GM19193 (cell line): ENCODE data around the gene CACNA2D2.

ENCODE experiments used
- POLR2A ChIP-seq: IDR thresholded peaks from 4 replicates; pipeline ENCODE4 v1.6.1; 2011; ENCODE audit not compliant: insufficient read depth, insufficient read length; ENCODE audit errors: extremely low read depth

Gene CACNA2D2

DNA sequence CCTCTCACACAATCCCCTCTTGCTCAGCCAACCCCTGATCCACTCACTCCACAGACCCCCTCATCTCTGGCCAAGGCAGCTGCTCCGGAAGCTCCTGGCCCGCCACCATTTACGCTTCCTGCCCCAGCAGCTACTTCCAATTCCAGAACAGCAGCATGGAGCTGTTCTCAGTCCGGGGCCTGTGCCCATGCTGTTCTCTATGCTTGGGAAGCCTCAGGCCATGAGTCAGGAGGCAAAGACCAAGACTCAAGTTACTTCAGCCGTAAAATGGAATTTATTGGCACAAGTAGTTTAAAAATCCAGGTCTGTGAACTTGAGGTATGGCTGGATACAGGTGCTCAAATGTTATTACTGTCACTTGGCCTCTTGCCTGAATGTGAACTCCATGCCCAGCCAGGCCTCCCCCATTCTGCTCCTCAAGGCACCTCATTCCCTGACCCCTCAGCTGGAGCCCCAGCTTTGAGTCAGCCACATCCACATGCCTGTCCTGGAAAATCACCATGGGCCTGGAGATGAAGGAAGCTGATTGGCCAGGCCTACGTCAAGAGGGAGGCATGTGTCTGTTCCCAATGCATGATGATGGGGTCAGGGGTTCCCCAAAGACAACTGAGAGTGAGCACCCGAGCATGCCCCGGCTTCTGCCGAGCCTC is 31.4 kb upstream of the CACNA2D2 start:
- no peak for TF ChIP-seq POLR2A

DNA sequence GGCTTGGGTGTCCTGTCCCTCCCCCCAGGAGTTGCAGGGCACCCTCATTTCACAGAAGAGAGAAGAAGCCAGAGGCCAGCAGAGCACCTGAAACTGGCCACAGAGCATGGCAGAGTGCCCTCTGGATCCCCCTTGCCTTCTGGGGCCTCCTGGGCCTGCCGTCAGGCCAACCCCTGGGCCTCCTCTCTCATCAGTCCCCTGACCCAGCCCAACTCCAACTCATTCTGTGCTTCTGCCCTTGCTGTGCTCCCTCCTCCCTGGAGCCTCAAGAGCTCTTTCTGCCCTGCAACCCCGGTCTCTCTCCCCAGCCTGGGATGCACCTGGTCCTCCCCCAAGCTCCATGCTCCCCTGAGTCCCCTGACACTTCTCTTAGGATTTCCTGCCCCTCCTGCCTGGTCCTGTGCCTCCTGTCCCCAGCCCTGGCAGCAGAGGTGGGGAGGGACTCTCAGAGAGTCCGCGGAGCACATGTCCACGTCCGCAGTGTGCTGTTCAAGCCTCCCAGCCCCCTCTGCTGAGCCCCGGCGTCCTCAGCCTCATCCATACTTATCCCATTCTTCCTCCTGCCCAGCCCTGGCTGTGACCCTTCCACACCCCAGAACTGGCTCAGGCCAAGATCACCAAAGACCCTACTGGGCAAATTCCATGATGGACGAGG is 30.5 kb upstream of the CACNA2D2 start:
- no peak for TF ChIP-seq POLR2A

DNA sequence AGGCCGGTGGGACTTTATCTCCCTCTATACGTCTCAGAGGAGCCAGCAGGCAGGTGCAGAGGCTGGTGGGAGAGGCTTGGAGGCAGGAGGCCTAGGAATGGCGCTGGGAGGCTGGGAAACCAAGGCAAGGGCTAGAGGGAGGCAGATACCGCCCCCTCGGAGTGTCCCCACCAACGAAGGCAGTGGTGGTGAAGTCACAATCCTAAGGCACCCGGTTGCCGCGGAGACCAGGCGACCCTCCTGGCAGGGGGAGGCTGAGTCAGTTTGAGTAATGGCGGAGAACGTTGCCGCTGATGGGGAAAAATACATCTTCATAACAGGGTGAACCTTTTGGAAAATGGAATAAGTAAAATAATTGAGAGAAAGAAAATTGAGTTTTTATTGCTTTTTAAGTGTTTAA is 29.9 kb upstream of the CACNA2D2 start:
- TF ChIP-seq POLR2A = no peak

DNA sequence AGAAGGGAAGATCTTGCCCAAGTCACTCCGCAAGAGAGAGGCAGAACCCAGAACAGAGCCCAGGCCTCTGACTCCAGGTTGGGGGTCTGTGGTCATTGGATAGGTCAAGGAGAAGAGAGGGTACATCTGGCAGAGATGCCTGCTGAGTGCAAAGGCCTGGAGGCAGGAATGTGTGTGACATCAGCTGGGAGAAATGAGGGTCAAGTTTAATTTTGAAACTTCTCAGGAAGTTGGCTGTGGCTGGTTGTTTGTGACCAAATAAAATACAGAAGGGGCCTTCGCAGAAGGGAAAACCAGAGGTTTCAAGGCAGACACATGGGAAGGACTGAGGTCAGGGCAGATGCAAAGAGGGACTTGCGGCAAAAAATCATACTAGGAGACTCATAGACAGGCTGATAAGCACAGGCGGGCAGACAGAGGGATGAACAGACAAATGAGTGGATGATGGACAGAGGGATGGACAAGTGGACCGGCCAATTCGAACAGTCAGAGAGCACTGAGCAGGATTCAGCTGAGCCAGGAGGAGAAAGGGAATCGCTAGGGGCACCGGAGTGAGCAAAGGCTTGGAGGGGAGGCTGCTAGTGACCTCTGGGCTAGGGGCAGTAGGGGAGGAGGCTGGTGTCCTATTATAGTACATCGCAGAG is 28.8 kb upstream of the CACNA2D2 start:
- TF ChIP-seq POLR2A = no peak

DNA sequence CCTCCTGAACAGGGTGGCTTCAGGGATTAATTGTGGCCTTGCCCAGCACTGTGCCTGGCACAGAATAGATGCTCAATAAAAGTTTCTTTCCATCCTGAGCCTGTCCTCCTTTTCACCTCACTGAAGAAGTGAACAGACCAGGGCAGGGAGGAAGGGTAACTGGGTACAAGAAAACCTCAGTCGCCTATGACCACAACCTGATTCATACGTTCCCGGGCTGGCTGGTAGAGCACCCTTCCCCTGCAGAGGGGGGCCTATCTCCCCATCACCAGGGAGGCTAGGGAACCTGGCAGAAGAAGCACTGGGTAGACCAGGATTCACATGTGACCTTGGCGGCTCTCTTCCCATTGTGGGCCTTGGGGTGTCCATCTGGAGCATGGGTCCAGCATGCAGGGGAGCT is 27.8 kb upstream of the CACNA2D2 start:
- no peak for TF ChIP-seq POLR2A

DNA sequence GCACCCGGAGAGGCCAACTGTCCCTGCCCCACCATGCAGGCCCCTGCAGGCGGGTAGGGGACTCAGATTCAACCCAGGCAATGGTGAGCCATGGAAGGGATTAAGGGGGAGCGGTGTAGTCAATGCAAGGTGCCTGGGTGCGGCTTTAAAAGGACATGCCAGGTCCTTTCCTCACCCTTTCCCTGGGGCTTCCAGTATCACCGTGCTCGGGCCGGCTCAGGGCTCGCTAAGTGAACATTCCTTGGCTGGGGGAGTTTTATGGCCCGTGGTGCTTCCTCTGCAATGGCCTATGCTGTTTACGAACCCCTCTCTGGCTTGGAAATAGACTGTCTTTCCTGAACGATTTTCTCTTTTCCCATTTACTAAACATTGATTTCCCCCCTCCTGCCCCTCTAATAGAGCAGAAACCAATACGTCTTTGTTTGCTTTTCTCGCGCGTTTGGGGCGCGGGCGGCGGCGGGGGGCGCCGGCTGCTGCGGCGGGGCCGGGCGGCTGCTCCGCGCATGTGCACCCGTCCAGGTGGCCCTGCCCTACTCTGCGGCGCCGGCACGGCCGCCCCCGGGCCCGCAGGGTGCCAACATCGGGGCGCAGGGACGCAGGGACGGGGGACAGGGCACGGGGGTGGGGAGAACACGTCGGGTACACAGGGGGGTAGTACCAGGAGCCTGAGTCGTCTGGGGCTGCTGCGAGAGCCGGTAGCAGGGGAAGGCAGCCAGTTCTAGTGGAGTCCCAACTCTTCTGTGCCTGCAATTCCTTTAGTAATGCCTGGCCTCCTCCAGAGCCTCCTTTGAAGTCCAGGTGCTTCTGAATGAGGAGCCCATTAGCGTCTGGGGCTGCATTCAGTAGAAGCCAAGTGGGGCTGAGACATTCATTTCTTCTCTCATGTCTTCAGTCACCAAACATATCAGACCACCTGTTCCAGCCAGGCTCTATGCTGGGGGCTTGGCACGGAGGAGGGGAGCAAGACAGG is 26.9 kb upstream of the CACNA2D2 start:
- no peak for TF ChIP-seq POLR2A

DNA sequence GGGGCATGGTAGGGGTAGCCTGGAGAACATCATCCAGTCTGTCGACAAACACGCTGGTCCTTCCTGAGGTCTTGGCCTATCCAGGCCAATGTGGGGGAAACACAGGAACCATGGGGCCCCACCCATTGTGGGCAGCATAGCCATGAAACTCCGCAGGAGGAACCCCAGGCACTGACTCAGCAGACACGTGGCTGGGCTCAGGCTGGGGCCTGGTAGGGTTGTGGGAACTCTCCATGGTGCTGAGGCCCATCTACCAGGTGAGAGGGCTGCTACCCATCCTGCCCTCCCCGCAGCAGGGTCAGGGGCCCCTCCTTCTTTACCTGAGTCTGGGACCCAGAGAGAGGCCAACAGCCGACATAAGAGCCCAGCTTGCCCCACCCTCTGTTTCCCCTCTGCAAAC is 22.6 kb upstream of the CACNA2D2 start:
- no peak for TF ChIP-seq POLR2A

DNA sequence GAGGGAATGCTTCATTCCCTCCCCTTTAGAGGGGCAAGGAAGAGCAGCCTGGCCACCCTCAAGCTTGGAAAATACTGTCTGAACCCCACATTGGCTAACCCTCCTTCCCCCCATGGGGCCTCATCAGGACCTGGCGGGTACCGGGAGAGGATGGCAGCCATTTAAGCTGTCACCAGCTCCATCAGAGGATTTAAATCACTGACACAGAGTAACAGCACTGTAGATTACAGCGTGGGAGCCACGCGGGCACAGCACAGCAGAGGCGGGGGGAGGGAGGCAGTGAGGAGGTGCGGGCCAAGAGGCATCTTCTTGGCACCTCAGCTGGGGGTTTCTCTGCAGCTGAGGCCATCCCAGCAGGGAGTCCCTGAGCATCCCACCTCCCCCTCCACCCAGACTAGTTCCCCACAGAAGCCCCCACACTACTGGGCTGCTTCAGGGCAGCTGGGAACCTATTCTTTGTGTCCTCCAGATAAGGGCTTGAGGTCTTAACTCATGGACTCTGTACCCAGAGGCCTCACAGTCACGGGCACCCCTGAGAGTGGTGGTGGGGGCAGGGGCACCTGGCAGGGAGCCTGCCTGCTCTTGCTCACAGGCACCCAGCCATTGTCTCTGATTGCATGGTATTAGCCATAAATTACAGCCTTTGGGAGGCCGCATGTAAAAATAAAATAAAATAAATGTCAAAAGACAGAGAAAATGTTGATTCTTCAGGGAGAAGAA is 21.9 kb upstream of the CACNA2D2 start:
- no peak for TF ChIP-seq POLR2A

DNA sequence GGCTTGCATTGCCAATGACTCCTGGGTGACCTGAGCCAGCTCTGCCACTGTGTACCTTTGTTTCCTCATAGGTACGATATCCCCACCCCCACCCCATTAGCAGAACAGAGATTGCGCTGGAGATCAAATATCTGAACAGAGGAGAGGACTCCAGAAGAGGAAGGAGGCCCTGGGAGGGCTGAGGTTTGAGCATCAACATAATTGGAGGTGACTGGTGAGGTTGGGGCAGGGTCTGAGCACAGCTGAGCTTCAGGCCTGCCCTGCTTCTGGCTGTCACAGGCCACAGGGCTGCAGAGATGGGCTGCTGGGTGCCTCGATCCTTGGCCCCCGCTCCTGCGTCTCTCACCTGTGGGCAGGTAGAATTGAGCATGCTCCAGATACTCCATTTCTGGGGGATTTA is 21.3 kb upstream of the CACNA2D2 start:
- no peak for TF ChIP-seq POLR2A

DNA sequence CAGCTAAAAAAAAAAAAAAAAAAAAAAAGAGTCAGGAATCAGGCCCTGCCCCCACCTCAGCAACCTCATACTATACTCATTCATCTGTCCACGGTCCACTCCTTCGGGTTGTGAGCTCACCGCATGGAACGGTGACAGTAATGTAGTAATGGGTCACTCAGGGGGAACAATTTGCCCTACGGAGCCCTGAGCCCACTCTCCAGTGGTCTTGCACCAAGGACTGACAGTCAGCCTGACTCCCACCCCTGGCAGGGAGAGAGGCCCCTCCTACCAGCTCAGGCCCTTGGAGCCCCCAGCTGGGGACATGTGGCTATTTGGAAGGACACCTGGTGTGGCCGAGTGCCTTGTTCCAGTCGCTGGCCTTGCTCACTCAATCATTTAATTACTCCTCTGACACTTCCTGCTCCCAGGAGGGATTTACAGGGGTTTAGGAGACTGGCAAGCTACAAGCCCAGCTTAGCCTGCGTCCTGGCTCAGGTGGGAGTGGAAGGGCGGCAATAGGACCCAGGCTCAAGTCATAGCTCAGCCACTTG is 19.9 kb upstream of the CACNA2D2 start:
- TF ChIP-seq POLR2A = no peak

DNA sequence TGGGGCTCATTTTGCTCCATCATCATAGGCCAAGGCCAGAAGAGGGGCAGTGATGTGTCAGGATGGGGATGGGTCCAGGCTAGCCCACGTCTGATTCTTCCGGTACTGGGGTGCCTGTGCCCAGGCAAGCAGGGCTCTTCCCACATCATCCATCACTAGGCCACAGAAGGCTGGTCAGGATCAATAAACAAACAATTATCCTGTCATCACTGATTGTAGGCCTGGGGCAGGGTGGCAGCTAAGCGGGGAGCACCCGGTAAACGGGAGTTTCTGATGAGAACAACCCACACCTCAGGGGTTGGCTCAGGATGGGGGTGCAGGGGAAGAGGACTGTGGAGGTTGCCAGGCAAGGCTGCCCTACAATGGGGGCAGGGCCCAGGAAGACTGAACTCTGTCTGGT is 18.1 kb upstream of the CACNA2D2 start:
- TF ChIP-seq POLR2A = no peak

DNA sequence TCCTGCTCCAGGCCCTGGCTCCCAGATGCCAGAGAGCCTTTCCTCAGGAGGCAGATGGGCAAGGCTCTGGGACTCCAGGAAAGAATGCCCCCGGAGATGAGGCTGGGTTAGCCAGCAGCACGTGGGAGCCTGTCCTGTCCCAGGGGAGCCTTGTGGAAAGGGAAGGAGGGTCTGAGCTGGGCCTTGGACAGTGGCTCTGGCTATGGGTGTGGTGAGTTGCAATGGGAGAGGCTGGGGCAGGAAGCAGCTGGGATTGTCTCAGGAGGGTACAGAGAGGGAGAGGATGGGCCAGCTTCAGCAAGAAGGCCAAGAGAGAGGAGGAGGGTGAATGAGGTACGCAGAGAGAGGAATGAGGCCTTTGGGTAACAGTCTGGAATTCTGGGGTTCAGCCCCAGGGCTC is 17.4 kb upstream of the CACNA2D2 start:
- no peak for TF ChIP-seq POLR2A

DNA sequence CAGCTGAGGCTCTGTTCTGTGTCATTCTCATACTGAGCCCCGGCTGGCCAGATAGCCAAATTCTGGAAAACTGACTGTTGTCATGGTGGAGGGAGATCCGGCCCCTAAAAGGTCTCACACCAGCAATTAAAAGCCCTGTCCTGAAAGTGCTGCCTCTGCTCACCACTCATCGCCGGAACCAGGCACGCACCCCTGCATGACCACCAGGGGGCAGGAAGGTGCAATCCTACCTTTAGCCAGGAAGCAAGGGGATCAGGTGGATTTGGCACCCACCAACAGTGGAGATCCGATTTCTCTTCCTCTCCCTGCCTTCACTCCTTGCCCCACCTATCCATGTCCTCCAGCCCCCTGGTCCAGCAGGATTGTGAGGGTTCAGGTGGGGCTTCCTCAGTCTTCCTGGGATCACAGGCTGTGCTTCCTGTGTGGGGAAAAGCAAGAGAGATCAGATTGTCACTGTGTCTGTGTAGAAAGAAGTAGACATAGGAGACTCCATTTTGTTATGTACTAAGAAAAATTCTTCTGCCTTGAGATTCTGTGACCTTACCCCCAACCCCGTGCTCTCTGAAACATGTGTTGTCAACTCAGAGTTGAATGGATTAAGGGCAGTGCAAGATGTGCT is 16.1 kb upstream of the CACNA2D2 start:
- TF ChIP-seq POLR2A = no peak

DNA sequence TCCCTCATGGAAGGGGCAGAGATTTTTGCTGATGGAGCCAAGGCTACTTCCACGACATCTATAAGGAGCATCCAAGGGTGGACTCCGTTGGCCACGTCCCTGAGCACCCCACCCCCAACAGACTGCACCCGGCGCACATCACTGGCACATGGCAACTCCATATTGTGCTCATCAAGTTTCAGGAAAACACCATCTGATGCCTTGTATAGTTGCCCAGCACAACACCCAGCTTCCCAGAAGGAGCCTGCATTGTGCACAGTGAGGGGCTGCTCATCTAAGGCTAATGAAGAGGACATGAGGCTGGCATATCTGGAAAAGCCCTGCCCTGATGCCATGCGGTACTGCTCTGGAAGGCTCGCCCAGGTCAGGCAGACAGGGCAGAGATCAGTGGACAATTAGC is 15.0 kb upstream of the CACNA2D2 start:
- TF ChIP-seq POLR2A = no peak
